Glutamatergic neuron (in vitro differentiated cells): Measurements from ENCODE around the gene MUC4. TPM values are rescaled to one million over a fixed set of nuclear protein-coding genes. Genes with fewer than 3 reads are reported as not detected.
"Not testable (repeated sequence)": the region's sequence is repeated elsewhere in the genome, so short reads cannot be mapped to it uniquely, and the experiment has no call there.

Experiments used
- DNase-seq: peaks from one replicate; pipeline ENCODE4 v3.0.0; 2022
- H3K27ac Mint-ChIP-seq: one replicate; pipeline ENCODE4 v1.8.0; 2020; ENCODE audit warnings: mild to moderate bottlenecking, mixed read lengths, inconsistent platforms; ENCODE audit not compliant: unreplicated experiment
- H3K27me3 Mint-ChIP-seq: one replicate; pipeline ENCODE4 v1.8.0; 2020; ENCODE audit warnings: mild to moderate bottlenecking, moderate library complexity, mixed read lengths, inconsistent platforms; ENCODE audit not compliant: unreplicated experiment
- H3K36me3 Mint-ChIP-seq: one replicate; pipeline ENCODE4 v1.8.0; 2020; ENCODE audit warnings: mild to moderate bottlenecking, mixed read lengths, inconsistent platforms; ENCODE audit not compliant: unreplicated experiment
- H3K4me1 Mint-ChIP-seq: one replicate; pipeline ENCODE4 v1.8.0; 2020; ENCODE audit warnings: mild to moderate bottlenecking, low read depth, mixed read lengths, inconsistent platforms; ENCODE audit not compliant: unreplicated experiment
- H3K4me3 Mint-ChIP-seq: one replicate; pipeline ENCODE4 v1.8.0; 2020; ENCODE audit warnings: mild to moderate bottlenecking, mixed read lengths, inconsistent platforms; ENCODE audit not compliant: unreplicated experiment
- H3K9me3 Mint-ChIP-seq: one replicate; pipeline ENCODE4 v1.8.0; 2020; ENCODE audit warnings: mild to moderate bottlenecking, moderate library complexity, mixed read lengths, inconsistent platforms; ENCODE audit not compliant: unreplicated experiment
- total RNA-seq: library from RNA; stranded (reverse); fragmentation: NEBNext Ultra II Directional; extraction: Animal tissue kit (Norgen Biotek cat#: 25700); gene quantifications from one replicate; pipeline ENCODE4 v1.2.1, GENCODE V29; 2021; ENCODE audit not compliant: unreplicated experiment
- TF ChIP-seq, protein P1 (sequence below): fragments of 200-600 bp; sonication (generic); IDR thresholded peaks from one replicate; pipeline ENCODE4 v1.5.0; 2021; ENCODE audit not compliant: partially characterized antibody, unreplicated experiment

The MUC4 gene
- total RNA-seq, 1 donor from 2014 or later: 2.5 TPM

DNA sequence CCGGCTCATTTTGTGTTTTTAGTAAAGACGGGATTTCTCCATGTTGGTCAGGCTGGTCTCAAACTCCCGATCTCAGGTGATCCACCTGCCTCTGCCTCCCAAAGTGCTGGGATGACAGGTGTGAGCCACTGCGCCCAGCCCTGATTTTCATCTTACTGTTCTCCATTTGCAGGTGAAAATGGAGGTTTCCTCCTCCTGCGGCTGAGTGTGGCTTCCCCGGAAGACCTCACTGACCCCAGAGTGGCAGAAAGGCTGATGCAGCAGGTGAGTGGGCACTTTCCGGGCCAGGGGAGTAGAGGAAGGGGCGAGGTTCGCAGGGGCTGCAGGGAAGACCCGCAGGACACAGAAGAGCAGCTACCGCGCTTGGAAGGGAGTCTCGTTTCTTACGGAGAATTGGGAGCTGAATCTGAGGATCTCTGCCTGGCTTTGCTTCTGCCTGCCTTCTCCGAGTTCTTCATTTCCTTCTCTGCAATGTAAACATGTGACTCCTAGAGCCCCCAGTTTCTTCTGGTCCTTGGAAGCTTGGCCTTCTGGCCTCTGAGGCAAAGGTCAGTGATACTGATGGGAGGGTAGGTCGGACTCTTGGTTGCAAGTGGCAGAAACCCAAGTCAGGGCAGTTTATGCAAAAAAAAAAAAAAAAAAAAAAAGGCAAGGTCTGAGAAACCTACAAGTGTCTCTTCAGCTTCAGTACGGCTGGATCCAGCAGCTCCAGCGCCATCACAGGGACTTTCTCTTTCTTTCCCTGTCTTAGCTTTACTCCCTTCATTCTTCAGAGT lies 82.1 kb downstream of the MUC4 start:
- TF ChIP-seq, protein P1, sequence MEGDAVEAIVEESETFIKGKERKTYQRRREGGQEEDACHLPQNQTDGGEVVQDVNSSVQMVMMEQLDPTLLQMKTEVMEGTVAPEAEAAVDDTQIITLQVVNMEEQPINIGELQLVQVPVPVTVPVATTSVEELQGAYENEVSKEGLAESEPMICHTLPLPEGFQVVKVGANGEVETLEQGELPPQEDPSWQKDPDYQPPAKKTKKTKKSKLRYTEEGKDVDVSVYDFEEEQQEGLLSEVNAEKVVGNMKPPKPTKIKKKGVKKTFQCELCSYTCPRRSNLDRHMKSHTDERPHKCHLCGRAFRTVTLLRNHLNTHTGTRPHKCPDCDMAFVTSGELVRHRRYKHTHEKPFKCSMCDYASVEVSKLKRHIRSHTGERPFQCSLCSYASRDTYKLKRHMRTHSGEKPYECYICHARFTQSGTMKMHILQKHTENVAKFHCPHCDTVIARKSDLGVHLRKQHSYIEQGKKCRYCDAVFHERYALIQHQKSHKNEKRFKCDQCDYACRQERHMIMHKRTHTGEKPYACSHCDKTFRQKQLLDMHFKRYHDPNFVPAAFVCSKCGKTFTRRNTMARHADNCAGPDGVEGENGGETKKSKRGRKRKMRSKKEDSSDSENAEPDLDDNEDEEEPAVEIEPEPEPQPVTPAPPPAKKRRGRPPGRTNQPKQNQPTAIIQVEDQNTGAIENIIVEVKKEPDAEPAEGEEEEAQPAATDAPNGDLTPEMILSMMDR: no peak
- Mint-ChIP-seq H3K27me3 (peaks cover 18% of the 10 kb centered on the region), H3K4me1 (peaks cover 20% of the 10 kb centered on the region), H3K36me3 (no peaks in the 10 kb centered on the region), H3K4me3 (no peak overlapping the region), H3K27ac (no peak overlapping the region), H3K9me3 (peaks cover 14% of the 10 kb centered on the region)
- DNase-seq: no peak

DNA sequence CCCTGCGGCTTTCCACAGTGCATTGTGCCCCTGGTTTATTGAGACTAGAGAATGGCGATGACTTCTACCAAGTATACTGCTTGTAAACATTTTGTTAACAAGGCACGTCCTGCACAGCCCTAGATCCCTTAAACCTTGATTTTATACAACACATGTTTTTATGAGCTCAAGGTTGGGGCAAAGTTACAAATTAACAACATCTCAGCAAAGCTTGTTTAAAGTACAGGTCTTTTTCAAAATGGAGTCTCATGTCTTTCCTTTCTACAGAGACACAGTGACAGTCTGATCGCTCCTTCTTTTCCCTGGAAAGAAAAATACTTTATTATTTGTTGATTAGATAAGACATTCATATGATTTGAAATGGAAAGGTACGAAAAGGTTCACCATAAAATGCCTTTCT lies 82.9 kb downstream of the MUC4 start:
- not testable (repeated sequence) for H3K36me3 Mint-ChIP-seq, H3K4me3 Mint-ChIP-seq, H3K27ac Mint-ChIP-seq, DNase-seq
- H3K4me1 Mint-ChIP-seq: peaks cover 20% of the 10 kb centered on the region
- peaks cover 18% of the 10 kb centered on the region for H3K27me3 Mint-ChIP-seq
- H3K9me3 Mint-ChIP-seq: peaks cover 14% of the 10 kb centered on the region

DNA sequence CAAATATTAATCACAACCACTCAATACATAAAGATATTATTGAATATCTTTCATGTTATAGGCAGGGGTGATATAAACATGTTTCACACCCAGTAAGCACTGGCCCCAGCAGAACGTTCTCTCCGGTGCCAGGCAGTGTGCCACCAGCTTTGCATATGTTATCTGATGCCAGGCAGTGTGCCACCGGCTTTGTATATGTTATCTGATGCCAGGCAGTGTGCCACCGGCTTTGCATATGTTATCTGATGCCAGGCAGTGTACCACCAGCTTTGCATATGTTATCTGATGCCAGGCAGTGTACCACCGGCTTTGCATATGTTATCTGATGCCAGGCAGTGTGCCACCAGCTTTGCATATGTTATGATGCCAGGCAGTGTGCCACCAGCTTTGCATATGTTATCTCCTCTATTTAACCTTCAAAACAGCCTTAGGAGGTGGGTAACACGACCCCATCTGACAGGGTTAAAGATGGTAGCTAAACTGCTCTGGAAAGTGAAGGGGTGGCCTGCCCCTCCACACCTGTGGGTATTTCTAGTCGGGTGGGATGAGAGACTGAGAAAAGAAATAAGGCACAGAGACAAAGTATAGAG lies 84.0 kb downstream of the MUC4 start:
- H3K36me3 Mint-ChIP-seq: no peaks in the 10 kb centered on the region
- no peak overlapping the region for H3K27ac Mint-ChIP-seq

DNA sequence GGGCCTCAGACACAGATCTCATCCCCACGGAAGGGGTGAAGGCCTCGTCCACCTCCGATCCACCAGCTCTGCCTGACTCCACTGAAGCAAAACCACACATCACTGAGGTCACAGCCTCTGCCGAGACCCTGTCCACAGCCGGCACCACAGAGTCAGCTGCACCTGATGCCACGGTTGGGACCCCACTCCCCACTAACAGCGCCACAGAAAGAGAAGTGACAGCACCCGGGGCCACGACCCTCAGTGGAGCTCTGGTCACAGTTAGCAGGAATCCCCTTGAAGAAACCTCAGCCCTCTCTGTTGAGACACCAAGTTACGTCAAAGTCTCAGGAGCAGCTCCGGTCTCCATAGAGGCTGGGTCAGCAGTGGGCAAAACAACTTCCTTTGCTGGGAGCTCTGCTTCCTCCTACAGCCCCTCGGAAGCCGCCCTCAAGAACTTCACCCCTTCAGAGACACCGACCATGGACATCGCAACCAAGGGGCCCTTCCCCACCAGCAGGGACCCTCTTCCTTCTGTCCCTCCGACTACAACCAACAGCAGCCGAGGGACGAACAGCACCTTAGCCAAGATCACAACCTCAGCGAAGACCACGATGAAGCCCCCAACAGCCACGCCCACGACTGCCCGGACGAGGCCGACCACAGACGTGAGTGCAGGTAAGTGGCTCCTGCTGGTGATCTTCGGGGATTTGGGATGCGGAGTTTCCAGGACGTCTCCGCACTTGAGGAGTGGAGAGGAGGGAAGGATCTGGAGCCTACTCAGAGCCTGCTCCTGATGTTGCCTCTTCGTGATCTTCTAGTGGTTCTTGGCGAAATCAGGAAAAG lies 85.6 kb downstream of the MUC4 start:
- H3K27ac Mint-ChIP-seq, DNase-seq, H3K9me3 Mint-ChIP-seq, H3K4me1 Mint-ChIP-seq, H3K4me3 Mint-ChIP-seq, H3K27me3 Mint-ChIP-seq, H3K36me3 Mint-ChIP-seq: not testable (repeated sequence)

More for the DNA sequence above, 84.0 kb downstream of the MUC4 start:
- peaks cover 9% of the 10 kb centered on the region for H3K27me3 Mint-ChIP-seq
- DNase-seq: no peak
- no peak overlapping the region for H3K4me3 Mint-ChIP-seq
- H3K9me3 Mint-ChIP-seq: peaks cover 5% of the 10 kb centered on the region
- TF ChIP-seq, protein P1: no peak
- H3K4me1 Mint-ChIP-seq: peaks cover 10% of the 10 kb centered on the region

DNA sequence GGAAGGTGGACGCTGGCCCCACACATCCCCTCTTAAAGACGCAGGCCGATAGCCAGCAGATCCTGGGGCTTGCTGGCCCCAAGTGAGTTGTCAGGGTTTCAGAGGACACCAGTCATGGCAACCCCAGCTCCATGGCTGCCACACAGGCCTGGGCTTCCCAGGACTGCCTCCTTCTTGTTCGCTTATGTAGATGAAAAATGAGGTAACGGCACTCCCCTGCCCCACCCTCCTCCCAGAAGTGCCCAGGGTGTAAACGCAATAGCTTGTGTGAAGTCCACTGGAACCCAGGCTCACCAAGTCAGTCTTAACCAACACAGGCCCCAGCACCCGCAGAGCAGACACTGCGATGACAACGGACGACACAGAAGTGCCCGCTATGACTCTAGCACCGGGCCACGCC lies 87.4 kb downstream of the MUC4 start:
- not testable (repeated sequence) for H3K36me3 Mint-ChIP-seq, H3K27ac Mint-ChIP-seq, H3K27me3 Mint-ChIP-seq, DNase-seq, H3K4me3 Mint-ChIP-seq, H3K4me1 Mint-ChIP-seq, H3K9me3 Mint-ChIP-seq

DNA sequence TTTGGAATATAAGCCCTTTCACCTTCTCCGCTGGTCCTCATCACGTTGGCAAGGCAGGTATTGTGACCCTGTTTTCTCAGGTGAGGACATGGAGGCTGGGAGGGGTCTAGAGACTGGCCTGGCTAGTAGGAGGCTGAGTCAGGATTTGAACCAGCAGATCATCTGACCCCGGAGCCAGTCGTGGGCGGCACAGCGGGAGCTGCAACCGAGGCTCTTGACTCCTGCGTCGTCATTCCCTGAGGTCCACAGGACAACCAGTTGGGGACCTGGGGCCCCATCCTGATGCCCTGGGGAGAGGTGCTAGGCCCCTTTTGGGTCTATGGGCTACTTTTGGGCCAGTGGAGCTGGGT lies 88.8 kb downstream of the MUC4 start:
- not testable (repeated sequence) for DNase-seq, H3K27ac Mint-ChIP-seq, H3K4me3 Mint-ChIP-seq, H3K9me3 Mint-ChIP-seq, H3K27me3 Mint-ChIP-seq, H3K36me3 Mint-ChIP-seq, H3K4me1 Mint-ChIP-seq

DNA sequence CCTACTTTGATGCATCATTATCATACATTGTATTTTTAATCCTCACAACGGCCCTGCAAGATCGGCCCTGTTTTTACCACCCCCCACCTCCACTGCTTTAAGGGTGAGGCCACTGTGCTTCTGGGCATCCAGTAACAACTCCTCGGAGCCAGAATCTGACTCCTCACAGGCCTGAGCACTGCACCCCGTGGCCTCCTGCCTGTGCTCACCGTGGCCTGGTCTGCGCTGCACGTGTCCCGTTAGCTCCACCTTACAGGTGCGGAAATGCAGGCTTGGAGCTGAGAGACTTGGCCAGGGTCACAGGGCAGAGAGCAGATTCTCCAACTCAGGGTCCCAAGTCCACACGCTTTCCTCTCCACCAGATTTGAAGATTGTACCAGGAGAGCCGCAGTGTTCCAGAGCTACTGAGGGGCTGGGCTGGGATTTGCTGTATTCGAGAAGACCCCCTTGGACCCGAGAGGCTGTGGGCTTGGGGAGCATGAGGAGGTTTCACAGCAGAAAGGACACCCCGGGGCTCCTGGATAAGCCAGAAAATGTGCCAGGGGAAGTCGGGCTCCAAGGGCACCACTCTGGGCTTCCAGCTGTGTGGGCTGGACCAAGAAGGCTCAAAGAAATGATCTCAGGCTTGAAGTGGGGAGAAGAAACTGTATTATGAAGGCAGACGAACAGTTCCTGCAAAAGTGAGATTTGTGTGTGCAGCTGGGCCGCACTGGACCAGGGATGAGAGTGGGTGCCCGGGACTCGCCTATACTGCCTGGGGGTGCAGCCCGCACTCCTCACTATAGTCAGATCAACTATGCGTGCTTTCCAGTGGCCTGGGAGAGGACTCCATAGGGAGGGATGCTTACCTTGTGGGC lies 89.4 kb downstream of the MUC4 start:
- not testable (repeated sequence) for DNase-seq, H3K36me3 Mint-ChIP-seq, H3K9me3 Mint-ChIP-seq, H3K27ac Mint-ChIP-seq, H3K27me3 Mint-ChIP-seq, H3K4me1 Mint-ChIP-seq, H3K4me3 Mint-ChIP-seq

DNA sequence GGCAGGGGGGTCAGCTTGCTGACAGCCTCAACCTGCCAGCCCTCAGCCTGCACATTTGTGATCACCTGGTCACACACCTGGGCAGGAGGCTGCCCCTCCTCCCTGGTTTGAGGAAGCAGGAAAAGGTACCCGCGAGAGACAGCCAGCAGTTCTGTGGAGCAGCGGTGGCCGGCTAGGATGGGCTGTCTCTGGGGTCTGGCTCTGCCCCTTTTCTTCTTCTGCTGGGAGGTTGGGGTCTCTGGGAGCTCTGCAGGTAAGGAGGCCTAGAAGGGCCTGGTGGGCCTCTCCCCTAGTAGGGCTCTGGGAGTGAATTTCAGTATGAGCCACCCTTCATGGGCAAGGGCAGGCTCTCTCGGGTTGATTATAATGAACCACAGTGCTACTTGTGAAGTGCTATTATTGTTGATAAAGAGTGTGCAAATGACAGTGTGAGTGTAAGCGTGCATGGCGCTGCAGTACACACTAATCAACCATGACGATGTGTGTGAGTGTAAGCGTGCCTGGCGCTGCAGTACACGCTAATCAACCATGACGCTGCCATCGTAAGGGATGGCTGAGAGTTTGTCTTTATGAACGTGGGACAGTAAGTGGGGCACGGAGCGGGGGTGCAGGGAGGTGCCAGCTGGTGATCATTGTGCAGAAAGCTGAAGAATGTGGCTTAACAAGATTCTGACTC lies 90.8 kb downstream of the MUC4 start, which contains the start of gene MUC20:
TSS of gene MUC20 (plus strand) at position 148 of the 676 bp plus-strand sequence. CDS start at position 178, 30 bp downstream.
- H3K36me3 Mint-ChIP-seq, H3K4me1 Mint-ChIP-seq, H3K27me3 Mint-ChIP-seq, H3K4me3 Mint-ChIP-seq, H3K27ac Mint-ChIP-seq, H3K9me3 Mint-ChIP-seq, DNase-seq: not testable (repeated sequence)
